GM19193 (cell line): ENCODE data around the gene PYGB.

Experiments used
- POLR2A ChIP-seq: IDR thresholded peaks from 4 replicates; pipeline ENCODE4 v1.6.1; 2011; ENCODE audit not compliant: insufficient read depth, insufficient read length; ENCODE audit errors: extremely low read depth

The PYGB gene

DNA sequence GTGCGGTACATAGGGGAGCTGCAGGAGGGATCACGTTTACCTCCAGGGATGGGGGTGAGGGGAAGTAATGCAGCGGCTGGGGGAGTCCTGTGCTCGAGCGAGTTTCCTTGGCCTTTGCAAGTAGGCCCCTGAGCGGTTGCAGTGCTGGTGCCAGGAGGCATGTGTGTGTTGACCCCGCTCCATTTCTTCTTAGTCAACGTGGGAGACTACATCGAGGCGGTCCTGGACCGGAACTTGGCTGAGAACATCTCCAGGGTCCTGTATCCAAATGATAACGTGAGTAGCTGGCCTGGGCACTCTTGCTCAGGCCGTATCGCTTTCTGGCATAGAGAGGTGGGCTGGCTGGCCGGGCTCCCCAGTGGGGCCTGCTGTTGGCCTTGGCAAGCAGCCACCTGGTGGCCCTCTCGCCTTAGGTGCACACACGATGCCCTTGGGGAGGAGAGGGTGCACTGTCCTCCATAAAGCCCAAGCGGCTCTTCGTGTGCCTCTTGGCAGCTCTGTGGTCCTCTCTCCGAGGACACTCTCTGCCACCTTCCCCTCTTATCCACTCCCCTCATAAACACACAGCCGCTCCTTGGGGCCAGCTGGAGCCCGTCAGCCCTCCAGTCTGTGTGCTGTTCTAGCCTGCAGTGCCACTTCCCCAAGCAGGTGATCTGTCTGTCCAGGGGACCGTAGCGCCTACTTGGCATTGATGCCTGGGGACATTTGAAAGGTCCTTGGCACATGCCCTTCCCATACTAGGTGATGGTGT lies 29.3 kb downstream of the PYGB start:
- TF ChIP-seq POLR2A, result no peak

DNA sequence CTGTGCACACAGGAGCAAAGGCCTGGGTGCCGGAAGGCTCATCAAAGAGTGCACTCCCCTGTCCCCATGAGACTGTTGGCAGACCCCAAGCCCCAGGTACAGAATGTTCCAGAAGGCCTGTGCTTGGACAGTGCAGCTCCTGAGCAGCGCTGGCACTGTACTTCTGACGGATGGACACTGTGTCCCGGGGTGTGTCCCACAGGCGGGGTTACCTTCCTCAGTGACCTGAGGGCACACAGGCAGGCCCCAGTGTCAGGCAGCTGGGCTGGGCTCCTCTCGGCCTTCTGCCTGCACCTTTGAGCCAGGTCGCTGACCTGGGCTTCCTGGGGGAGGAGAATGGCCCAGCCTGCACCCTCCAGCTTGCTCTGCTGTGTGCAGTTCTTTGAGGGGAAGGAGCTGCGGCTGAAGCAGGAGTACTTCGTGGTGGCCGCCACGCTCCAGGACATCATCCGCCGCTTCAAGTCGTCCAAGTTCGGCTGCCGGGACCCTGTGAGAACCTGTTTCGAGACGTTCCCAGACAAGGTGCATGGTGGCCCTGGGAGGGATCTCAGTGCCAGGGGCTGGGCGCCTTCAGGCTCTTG lies 30.1 kb downstream of the PYGB start:
- TF ChIP-seq POLR2A, result no peak

DNA sequence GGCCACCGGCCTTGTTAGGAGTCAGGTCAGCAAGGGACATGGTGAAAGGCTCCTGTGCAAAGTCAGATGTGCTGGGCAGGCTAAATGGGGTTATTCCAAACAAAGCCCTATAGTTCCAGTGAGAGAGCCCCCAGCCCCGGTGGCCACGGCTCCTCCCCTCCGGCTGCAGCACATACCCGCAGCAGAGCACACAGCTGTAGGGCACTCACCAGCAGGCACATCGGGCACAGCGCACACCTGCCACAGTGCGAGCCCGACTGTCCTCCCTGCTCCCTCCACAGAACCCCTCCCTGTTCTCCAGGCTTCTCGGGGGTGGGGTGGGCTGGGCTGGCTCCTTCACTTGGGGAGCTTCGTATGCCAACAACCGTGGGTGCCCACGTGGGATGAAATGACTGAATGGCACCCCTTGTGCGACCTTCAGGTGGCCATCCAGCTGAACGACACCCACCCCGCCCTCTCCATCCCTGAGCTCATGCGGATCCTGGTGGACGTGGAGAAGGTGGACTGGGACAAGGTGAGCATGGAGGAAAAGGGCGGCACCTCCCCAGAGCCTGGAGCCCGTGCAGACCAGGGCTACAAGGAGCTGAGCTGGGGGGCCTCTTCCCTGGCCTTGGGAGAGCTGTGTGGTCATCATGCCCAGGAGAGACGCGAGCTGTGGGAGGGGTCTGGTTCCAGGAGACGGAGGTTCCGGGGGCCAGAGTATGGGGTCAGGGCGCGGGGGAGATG lies 30.9 kb downstream of the PYGB start:
- no peak for TF ChIP-seq POLR2A

DNA sequence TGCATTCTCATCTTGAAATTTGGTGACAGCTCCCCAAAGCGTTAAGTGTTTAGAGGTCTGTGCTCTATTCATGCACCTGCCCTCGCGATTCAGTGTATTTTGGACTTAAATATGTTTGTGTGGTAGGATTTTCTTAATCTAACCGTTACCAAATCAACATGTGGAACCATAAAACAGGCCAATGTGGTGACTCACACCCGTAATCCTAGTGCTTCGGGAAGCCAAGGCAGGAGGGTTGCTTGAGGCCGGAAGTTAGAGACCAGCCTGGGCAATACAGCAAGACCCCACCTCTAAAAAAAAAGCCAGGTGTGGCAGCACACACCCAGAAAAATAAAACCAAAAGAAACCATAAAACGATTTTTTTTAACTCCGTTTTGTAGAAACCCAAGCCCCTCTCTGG lies 31.5 kb downstream of the PYGB start:
- no peak for TF ChIP-seq POLR2A

DNA sequence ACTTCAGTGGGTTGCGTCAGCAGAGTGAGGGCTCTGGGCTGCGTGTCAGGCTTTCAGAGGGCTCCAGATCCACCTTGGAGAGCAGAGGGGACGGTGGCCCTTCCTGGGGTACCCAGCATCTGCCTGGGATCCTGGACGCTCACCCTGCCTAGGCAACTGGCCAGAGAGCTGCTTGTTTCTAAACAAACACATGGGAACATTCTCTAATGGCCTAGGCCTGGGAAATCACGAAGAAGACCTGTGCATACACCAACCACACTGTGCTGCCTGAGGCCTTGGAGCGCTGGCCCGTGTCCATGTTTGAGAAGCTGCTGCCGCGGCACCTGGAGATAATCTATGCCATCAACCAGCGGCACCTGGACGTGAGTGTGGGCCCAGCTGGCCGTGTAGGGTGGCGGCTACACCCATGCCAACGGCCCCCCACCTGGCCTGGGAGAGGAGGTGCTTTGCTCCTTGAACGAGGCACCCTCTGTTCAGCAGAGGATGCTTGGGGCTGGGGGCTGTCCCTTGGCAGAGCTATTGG lies 32.2 kb downstream of the PYGB start:
- no peak for TF ChIP-seq POLR2A

DNA sequence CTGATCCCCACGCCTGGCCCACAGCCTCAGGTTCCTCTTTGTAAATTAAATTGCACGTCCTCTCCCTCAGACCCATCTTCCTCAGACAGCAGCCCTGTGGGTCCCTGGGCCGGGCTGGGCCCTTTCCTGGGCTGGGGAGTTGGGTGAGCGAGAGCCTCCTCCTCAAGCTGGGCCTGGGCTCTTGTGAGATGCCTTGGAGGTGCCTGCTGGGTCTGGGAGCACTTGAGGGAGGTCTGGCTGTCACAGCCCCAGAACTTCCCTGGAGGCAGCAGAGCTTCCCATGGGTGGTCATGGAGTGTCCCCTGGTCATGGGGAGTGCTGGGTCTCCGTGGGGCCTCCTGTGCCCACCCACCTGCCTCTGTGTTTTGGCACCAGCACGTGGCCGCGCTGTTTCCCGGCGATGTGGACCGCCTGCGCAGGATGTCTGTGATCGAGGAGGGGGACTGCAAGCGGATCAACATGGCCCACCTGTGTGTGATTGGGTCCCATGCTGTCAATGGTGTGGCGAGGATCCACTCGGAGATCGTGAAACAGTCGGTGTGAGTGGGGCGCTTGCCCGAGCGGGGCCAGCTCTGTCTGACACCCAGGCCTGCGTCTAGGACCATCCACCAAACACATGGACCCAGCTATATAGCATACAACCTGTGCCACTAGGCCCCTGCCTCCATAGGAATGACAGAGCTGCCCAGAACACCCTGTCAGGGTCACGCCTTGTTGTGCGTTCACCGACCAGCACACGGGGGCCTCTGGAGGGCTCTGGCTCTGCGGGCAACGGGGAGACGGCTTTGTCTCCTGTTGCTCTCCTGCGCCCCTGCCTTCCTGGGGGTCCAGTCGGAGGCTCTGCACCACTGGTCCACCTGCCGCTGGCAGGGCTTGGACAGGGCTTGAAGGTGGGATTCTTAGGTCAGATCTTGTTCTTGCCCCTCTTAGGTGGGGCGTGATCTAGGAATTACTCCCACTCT lies 33.0 kb downstream of the PYGB start:
- TF ChIP-seq POLR2A, result no peak

DNA sequence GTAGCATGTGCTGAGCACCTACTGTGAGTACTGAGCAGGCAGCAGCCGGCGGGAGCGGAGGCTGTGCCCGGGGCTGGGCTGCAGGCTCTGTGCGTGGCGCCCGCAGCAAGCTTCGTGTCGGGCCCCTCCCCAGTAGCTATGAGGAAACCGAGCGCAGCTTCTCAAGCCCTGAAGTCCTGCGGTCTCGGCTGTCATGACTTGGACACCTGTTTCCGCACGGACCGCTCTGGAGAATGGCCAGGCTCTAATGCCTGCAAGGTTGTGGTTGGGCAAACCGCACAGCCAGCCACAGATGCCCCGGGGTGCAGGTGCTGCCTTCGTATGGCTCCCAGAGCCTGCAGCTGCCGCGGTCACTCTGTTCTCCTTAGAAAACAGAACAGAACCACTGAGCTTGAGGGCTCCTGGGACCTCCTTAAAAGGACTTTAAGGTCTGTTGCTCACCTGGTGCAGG lies 33.7 kb downstream of the PYGB start:
- no peak for TF ChIP-seq POLR2A

DNA sequence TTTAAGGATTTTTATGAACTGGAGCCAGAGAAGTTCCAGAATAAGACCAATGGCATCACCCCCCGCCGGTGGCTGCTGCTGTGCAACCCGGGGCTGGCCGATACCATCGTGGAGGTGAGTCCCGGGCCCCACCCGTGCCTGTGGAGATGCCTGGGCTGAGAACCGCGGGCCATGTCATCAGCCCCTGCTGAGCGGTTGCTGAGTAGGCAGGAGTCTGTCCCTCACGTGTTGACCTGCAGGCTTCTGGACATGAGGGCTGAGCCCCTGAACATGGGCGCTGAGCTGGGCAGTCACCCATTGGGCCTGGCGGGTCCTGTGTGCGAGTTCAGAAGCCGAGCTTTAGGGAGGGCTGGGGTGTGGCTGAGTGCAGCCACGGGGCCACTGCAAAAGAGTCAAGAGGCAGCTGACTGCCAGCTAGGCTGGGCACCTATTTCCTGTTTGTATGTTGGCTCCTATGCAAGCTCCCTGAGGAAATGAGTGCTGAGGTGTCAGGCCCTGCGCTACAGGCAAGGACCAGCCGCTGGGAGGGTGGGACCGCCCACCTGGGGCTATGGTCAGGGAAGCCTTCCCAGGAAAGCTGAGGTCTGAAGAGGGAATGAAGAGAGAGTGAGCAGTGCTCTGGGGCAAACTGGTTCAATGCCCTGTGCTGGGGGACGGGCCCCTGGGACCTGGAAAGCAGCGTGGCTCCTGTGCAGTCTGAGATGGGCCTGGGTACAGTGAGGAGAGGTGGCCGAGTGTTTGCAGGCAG lies 34.3 kb downstream of the PYGB start:
- no peak for TF ChIP-seq POLR2A

DNA sequence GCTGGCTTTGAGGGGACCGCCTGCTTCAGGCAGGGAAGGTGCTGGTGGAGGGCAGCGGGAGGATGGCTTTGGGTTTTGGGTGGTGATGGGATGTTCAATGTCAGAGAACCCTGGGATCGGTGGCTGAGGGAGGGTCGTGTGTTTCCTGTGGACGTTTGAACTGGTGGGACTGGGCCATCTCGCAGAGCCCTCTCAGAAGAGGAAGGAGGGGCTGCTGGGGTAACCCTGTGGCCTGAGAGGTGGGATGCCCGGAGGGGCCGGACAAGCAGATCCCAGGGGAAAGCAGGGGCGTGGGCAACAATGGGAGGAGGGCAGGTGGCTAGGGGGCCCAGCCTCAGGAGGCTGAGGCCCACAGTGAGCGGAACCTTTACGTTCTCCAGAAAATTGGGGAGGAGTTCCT lies 34.9 kb downstream of the PYGB start:
- no peak for TF ChIP-seq POLR2A

DNA sequence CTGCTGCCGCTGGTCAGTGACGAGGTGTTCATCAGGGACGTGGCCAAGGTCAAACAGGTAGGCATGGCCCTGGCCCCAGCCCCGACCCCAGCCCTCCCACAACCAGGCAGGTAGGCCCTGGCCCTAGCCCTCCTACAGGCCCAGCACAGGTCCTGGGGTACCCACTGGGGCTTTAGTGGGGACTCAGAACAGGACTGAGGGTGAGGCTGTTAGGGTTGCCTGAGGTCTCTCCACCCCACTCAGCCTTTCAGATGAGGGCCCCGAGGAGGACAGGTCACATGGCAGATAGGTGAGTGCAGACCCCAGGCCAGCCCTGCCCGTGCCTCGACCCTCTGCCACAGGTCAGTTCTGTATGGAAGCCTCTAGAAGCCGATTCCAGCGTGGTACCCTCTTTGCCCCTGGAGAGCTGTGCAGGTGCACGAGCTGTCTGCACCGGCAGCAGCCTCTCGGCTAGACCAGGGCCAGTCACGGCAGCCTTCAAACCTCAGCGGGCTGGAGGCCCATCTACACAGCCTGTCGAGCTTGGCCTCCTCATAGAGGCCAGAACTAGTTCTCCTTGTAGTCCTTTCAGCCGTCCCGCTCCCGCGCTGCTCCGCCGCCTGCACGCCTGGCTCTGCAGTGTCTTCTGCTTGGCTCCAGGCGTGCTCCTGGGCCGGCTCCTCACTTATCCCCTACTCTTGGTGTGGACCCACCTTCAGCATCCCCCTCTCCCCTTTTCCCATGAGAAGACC lies 35.5 kb downstream of the PYGB start:
- no peak for TF ChIP-seq POLR2A

DNA sequence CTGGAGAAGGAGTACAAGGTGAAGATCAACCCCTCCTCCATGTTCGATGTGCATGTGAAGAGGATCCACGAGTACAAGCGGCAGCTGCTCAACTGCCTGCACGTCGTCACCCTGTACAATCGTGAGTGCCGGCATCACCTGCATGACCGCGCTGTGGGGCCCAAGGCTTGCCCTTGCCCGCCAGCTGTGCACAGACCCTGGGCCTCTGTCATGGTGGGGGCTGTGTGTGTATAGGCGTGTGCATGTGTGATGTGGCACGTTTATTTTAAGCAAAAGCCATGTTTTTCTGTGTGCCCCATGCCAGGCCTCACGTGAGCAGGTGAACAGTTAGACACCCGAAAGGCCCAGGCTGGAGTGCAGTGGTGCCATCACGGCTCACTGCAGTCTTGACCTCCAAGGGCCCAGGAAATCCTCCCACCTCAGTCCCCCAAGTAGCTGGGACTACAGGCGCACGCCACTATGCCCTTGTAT lies 36.3 kb downstream of the PYGB start:
- TF ChIP-seq POLR2A, result no peak

DNA sequence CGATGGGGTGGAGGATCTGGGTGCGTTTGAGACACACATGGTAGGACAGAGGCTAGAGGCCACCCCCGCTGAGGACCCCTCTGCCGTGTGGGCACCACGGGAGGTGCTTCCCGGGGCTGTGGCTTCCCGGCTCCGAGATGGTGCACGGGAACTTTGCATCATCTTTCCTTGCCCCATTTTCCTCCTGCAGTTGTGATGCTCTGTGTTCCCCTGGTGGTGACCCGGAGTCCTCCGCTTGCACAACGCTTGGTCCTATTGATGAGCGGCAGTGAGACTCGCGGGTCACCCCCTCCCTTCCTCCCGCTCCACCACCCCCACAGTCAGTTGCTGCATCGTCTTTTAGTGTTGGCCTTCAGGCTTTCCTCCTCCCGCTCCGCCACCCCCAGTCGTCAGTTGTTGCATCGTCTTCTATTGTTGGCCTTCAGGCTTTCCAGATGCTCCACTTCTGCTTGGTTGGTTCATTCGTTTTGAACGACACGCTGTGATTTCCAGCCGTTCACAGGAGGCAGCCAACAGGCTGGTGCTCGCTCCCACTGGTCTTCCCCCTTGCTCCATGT lies 37.3 kb downstream of the PYGB start:
- TF ChIP-seq POLR2A, result no peak

DNA sequence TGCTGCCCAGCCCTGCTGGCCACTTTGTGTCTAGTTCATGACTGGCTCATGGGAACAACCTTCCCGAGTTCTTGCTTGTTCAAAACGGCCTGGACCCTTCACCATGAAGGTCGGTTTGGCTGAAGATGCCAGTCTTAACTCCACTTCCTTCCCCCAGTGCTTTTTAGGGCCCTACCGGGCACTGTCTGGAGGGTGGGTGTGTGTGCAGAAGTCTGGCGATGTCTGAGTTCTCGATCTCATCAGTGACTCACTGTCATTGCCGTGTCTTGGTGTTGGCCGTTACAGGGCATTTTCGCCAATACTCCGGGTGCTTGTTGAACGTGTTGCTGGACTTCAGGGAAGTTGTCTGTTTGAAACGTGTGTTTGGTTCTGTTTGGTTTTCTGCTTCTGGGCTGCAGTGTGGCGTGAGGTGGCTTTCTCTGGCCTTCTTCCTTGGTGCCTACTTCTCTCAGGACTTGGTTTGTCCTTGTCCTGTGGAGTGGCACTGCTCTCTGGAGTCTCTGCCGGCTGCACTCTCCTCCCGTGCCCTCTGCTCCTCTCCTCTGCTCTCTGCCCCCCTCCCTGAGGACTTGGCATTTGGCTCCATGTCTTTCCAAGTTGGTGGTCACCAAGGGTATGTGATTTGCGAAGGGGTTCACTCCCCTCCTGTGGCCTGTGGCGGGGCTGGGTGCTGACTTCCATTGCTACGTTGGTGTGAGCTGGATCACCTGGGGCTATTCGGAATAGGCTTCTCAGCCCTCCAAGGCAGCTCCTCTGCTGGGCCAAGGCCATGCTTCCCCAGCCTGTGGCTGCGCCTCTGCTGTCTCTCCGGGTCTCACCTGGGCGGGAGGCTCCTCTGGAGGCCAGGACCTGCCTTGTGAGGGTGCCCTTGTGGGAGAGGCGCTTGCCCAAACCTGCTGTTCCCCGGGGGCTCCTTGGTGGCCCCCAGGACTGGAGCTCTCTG lies 38.2 kb downstream of the PYGB start:
- no peak for TF ChIP-seq POLR2A
